Activated CD4-positive, alpha-beta T cell treated with anti-CD3 and anti-CD28 coated beads for 24 hours (primary cell): ENCODE measurements around the gene TTC22.

Experiments used
- DNase-seq, 2 donors: peaks; one replicate each; pipeline ENCODE4 v3.0.0-alpha.2; 2020; ENCODE audit warnings: low read depth in 2 of 2

The TTC22 gene

GRCh38 chr1:54800899-54801759 lies at the start of gene TTC22:
TSS of gene TTC22 (minus strand) at chr1:54801323. CDS start at chr1:54801163, 160 bp downstream.
- peak; percentile 47 to 51 for DNase-seq

- no peak for DNase-seq
These were observed 49.6 kb upstream of the TTC22 start for GRCh38 chr1:54850737-54851136.

- no peak for DNase-seq
These were observed 49.1 kb upstream of the TTC22 start for GRCh38 chr1:54850069-54850730.

GRCh38 chr1:54849219-54850068 lies 48.3 kb upstream of the TTC22 start:
- no peak for DNase-seq

- DNase-seq = no peak
These were observed 47.2 kb upstream of the TTC22 start for GRCh38 chr1:54848134-54848948.

GRCh38 chr1:54846716-54847284 lies 45.7 kb upstream of the TTC22 start:
- DNase-seq = no peak

GRCh38 chr1:54846301-54846700 lies 45.2 kb upstream of the TTC22 start:
- DNase-seq = no peak

- no peak for DNase-seq
These were observed 44.6 kb upstream of the TTC22 start for GRCh38 chr1:54845772-54846171.

GRCh38 chr1:54844564-54844963 lies 43.4 kb upstream of the TTC22 start:
- DNase-seq = no peak

- no peak for DNase-seq
These were observed 42.3 kb upstream of the TTC22 start for GRCh38 chr1:54843449-54843848.

- DNase-seq = no peak
These were observed 41.8 kb upstream of the TTC22 start for GRCh38 chr1:54842963-54843362.

- DNase-seq = no peak
These were observed 41.2 kb upstream of the TTC22 start for GRCh38 chr1:54842206-54842915.

- no peak for DNase-seq
These were observed 38.7 kb upstream of the TTC22 start for GRCh38 chr1:54839824-54840223.

GRCh38 chr1:54838565-54839180 lies 37.5 kb upstream of the TTC22 start:
- DNase-seq = no peak

- no peak for DNase-seq
These were observed 36.1 kb upstream of the TTC22 start for GRCh38 chr1:54837002-54837853.

GRCh38 chr1:54836594-54836993 lies 35.5 kb upstream of the TTC22 start:
- no peak for DNase-seq

- no peak for DNase-seq
These were observed 34.8 kb upstream of the TTC22 start for GRCh38 chr1:54835970-54836369.

GRCh38 chr1:54835131-54835898 lies 34.2 kb upstream of the TTC22 start:
- DNase-seq = no peak
